K562 treated with DMSO at 1 percent for 24 hours (cell line): ENCODE measurements around the gene SPATA6L. TPM values are rescaled to one million over a fixed set of nuclear protein-coding genes. Genes with fewer than 3 reads are reported as not detected.

Experiments
- total RNA-seq: library from RNA; unstranded; fragments of 300-600 nt; gene quantifications from 2 replicates; pipeline ENCODE4 v1.2.3, GENCODE V29; 2022; ENCODE audit warnings: low read depth; ENCODE audit not compliant: insufficient read depth

Gene SPATA6L
- not detected in 2 replicates for total RNA-seq

GRCh38 chr9:4666042-4666699 is at the start of gene SPATA6L:
TSS of gene SPATA6L (minus strand) at chr9:4666480. CDS start at chr9:4666250, 230 bp downstream.

GRCh38 chr9:4679268-4680172 is 13.2 kb upstream of the SPATA6L start, which contains the start of gene CDC37L1:
TSS of gene CDC37L1 (plus strand) at chr9:4679569. CDS start at chr9:4679768, 199 bp downstream.

GRCh38 chr9:4662108-4662988 is 3.9 kb downstream of the SPATA6L start, which contains the start of gene PLPP6:
TSS of gene PLPP6 (plus strand) at chr9:4662294. CDS start at chr9:4662376, 82 bp downstream.

Other genes with a start within 250 kb of the SPATA6L start
- not detected in 2 replicates for gene SLC1A1, start 176.0 kb downstream of the SPATA6L start, total RNA-seq
- 8.2 and 8.4 TPM in 2 replicates for gene PLPP6, start 4.2 kb downstream of the SPATA6L start, total RNA-seq
- 4.8 and 6.4 TPM in 2 replicates for gene CDC37L1, start 13.1 kb upstream of the SPATA6L start, total RNA-seq
- 28.9 and 32.6 TPM in 2 replicates for gene AK3, start 74.7 kb upstream of the SPATA6L start, total RNA-seq
- 15.3 and 15.5 TPM in 2 replicates for gene RCL1, start 126.5 kb upstream of the SPATA6L start, total RNA-seq